ENCODE results near the gene MEIKIN. TPM values are rescaled to one million over a fixed set of nuclear protein-coding genes. Genes with fewer than 3 reads are reported as not detected.
"Not testable (repeated sequence)": the region's sequence is repeated elsewhere in the genome, so short reads cannot be mapped to it uniquely, and the experiment has no call there.

MEIKIN gene
- total RNA-seq, 4 donors from 2014 or later = not detected

- TF ChIP-seq, protein P1, sequence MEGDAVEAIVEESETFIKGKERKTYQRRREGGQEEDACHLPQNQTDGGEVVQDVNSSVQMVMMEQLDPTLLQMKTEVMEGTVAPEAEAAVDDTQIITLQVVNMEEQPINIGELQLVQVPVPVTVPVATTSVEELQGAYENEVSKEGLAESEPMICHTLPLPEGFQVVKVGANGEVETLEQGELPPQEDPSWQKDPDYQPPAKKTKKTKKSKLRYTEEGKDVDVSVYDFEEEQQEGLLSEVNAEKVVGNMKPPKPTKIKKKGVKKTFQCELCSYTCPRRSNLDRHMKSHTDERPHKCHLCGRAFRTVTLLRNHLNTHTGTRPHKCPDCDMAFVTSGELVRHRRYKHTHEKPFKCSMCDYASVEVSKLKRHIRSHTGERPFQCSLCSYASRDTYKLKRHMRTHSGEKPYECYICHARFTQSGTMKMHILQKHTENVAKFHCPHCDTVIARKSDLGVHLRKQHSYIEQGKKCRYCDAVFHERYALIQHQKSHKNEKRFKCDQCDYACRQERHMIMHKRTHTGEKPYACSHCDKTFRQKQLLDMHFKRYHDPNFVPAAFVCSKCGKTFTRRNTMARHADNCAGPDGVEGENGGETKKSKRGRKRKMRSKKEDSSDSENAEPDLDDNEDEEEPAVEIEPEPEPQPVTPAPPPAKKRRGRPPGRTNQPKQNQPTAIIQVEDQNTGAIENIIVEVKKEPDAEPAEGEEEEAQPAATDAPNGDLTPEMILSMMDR (IDR thresholded peaks at IDR 0.05) = no peak
- TF ChIP-seq POLR2A (IDR thresholded peaks at IDR 0.05) = no peak
Measured at GRCh38 chr5:131883984-131884383, 61.5 kb downstream of the MEIKIN start.

GRCh38 chr5:131879705-131880104, 65.8 kb downstream of the MEIKIN start:
- no peak overlapping the region for H3K27ac ChIP-seq
- no peaks in the 10 kb centered on the region for H3K36me3 ChIP-seq
- no peaks in the 10 kb centered on the region for H3K27me3 ChIP-seq
- H3K4me3 ChIP-seq = no peak overlapping the region
- no peak for DNase-seq
- TF ChIP-seq POLR2A (IDR thresholded peaks at IDR 0.05) = no peak
- TF ChIP-seq, protein P1 (IDR thresholded peaks at IDR 0.05) = no peak
- no peaks in the 10 kb centered on the region for H3K9me3 ChIP-seq
- H3K4me1 ChIP-seq = no peaks in the 10 kb centered on the region

More at GRCh38 chr5:131883984-131884383, 61.5 kb downstream of the MEIKIN start:
- no peaks in the 10 kb centered on the region for H3K36me3 ChIP-seq
- H3K4me1 ChIP-seq = no peaks in the 10 kb centered on the region
- H3K27me3 ChIP-seq = no peaks in the 10 kb centered on the region
- no peak overlapping the region for H3K4me3 ChIP-seq
- no peak for DNase-seq
- no peak overlapping the region for H3K27ac ChIP-seq
- H3K9me3 ChIP-seq = no peaks in the 10 kb centered on the region

DNA sequence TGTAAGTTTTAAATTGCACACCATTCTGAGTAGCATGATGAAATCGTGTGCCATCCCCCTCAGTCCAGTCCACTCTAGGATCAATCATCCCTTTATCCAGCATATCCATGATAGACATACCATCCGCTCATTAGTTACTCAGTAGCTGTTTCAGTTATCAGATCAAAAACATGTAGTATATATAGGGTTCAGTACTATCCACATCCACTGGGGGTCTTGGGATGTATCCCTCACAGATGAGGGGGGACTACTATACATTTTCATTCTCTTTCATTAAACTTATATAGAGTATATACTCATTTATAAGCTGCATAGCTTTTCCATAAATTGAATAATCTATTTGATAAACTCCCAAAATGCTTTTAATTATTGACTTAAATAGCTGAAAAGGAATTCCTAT, 67.6 kb downstream of the MEIKIN start:
- Histone ChIP-seq H3K27ac (no peak overlapping the region), H3K4me3 (no peak overlapping the region), H3K36me3 (no peaks in the 10 kb centered on the region), H3K9me3 (no peaks in the 10 kb centered on the region), H3K27me3 (no peaks in the 10 kb centered on the region), H3K4me1 (no peaks in the 10 kb centered on the region)
- TF ChIP-seq POLR2A (IDR thresholded peaks at IDR 0.05) = no peak
- TF ChIP-seq, protein P1 (IDR thresholded peaks at IDR 0.05) = no peak
- DNase-seq = no peak

GRCh38 chr5:131871251-131871650, 74.2 kb downstream of the MEIKIN start:
- H3K27me3 ChIP-seq, H3K9me3 ChIP-seq, DNase-seq, H3K27ac ChIP-seq, H3K4me3 ChIP-seq, H3K4me1 ChIP-seq, H3K36me3 ChIP-seq: not testable (repeated sequence)

- H3K27ac ChIP-seq = no peak overlapping the region
- H3K36me3 ChIP-seq = no peaks in the 10 kb centered on the region
- no peak overlapping the region for H3K4me3 ChIP-seq
- no peak for TF ChIP-seq POLR2A (IDR thresholded peaks at IDR 0.05)
- TF ChIP-seq, protein P1 (IDR thresholded peaks at IDR 0.05) = no peak
- no peaks in the 10 kb centered on the region for H3K4me1 ChIP-seq
- H3K9me3 ChIP-seq = peaks cover 0 to 2% (median 0%) of the 10 kb centered on the region in 4 donors
- no peaks in the 10 kb centered on the region for H3K27me3 ChIP-seq
- no peak for DNase-seq
Measured at GRCh38 chr5:131867524-131867923, 77.9 kb downstream of the MEIKIN start.

GRCh38 chr5:131863700-131864099, 81.8 kb downstream of the MEIKIN start:
- Histone ChIP-seq H3K9me3 (peaks cover 0 to 2% (median 0%) of the 10 kb centered on the region in 4 donors), H3K4me3 (no peak overlapping the region), H3K27ac (no peak overlapping the region), H3K36me3 (no peaks in the 10 kb centered on the region), H3K27me3 (no peaks in the 10 kb centered on the region), H3K4me1 (no peaks in the 10 kb centered on the region)
- TF ChIP-seq, protein P1 (IDR thresholded peaks at IDR 0.05) = no peak
- TF ChIP-seq POLR2A (IDR thresholded peaks at IDR 0.05) = no peak
- no peak for DNase-seq

Measured in Peyer's patch (tissue), 4 donors.